ENCODE measurements around the gene CNN2. TPM values are rescaled to one million over a fixed set of nuclear protein-coding genes. Genes with fewer than 3 reads are reported as not detected.
A peak's percentile ranks its signal among the peaks of the same experiment; 100 is the strongest.

The CNN2 gene
- total and polyA plus RNA-seq, 2 of the 13 experiments (the other 11 are each of a cell fraction or from before 2014, with no cell fraction given), result 63.6 to 70.0 TPM

DNA sequence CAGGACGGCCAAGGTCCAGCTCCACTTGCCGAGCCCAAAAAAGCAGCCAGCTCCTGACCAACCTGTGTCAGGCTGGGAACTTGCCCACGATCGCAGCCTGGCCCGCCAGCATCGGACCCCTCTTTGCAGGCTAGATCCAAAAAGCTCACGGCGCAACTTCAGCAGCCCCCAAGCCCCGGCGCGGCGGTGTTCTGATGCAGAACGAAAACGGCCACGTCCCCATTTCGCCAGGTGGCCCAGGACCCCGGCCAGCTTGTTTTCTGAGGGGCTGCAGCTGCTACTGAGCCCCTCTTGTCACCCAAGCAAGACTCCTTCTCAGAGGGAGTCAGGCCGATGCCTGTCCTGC is 6.8 kb upstream of the CNN2 start:
- Histone ChIP-seq H2AFZ (ENCODE audit: low read length) (no peak overlapping the region), H3K27me3 (ENCODE audit: control insufficient read depth in 1 of 2, insufficient read depth in 2 of 2, low read length in 2 of 2) (no peaks in the 10 kb centered on the region; a peak in 1 of 5 replicates), H3K27ac (ENCODE audit: extremely low read length, insufficient read depth, low read length) (peak overlapping the region; percentile 77), H3K9ac (ENCODE audit: insufficient read depth, low read depth, low read length) (peak overlapping the region; percentile 90), H3K36me3 (replicated peaks in 1 of 2; ENCODE audit: control insufficient read depth in 1 of 2, insufficient read depth in 2 of 2, low read length in 2 of 2) (peaks cover 4 to 5% of the 10 kb centered on the region in 2 experiments; a peak in 1 of 5 replicates), H3K4me2 (ENCODE audit: low read depth, low read length) (peak overlapping the region; percentile 93), H4K20me1 (ENCODE audit: insufficient read depth, low read length) (peaks cover 27% of the 10 kb centered on the region), H3K79me2 (ENCODE audit: insufficient read depth, low read length) (peaks cover 58% of the 10 kb centered on the region), H3K4me1 (ENCODE audit: insufficient read depth, low read length) (peaks cover 47% of the 10 kb centered on the region), H3K4me3 (replicated peaks in 1 of 3; ENCODE audit: insufficient read depth in 1 of 3, low read depth in 2 of 3, low read length in 3 of 3) (peak overlapping the region; percentile 69 to 92 (median 90)), H3K9me3 (ENCODE audit: low read length) (no peaks in the 10 kb centered on the region)
- ChIA-PET POLR2A (interaction anchor here (0.6 to 1.4 kb wide), 6 partner anchors 9 to 235 kb away, joined by 3 to 5 read pairs (median 4); partner anchors contain the start of genes ABCA7 and WDR18), CTCF (ENCODE audit: low intra/inter-chr PET ratio, low total read pairs) (no interaction called here)
- ATAC-seq (no peak), DNase-seq (ENCODE audit: low spot score) (no peak), FAIRE-seq (no peak)
- TSS peak; percentile 51 for BruUV-seq (replicated peaks)
- 31% methylated on average over 10 of the region's 18 CpGs for WGBS (ENCODE audit: low lambda C conversion rate)
- intact Hi-C loops (cut with micrococcal nuclease; ENCODE audit: unreplicated experiment) (no loop called here), in situ Hi-C loops (cut with HindIII; ENCODE audit: extremely low pct_ligation_motif_present, low pct_unique_long_range_greater_than_20kb) (no loop called here)
- no peak for TF ChIP-seq ZNF598 (CRISPR knock-in tag; IDR thresholded peaks at IDR 0.05; ENCODE audit: borderline replicate concordance)
- TF ChIP-seq NR1H2 (CRISPR knock-in tag; IDR thresholded peaks at IDR 0.05; ENCODE audit: borderline replicate concordance, low read depth), result no peak
- TF ChIP-seq, protein P1, sequence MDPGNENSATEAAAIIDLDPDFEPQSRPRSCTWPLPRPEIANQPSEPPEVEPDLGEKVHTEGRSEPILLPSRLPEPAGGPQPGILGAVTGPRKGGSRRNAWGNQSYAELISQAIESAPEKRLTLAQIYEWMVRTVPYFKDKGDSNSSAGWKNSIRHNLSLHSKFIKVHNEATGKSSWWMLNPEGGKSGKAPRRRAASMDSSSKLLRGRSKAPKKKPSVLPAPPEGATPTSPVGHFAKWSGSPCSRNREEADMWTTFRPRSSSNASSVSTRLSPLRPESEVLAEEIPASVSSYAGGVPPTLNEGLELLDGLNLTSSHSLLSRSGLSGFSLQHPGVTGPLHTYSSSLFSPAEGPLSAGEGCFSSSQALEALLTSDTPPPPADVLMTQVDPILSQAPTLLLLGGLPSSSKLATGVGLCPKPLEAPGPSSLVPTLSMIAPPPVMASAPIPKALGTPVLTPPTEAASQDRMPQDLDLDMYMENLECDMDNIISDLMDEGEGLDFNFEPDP (CRISPR knock-in tag; conservative IDR thresholded peaks at IDR 0.05), result no peak
- TF ChIP-seq EEA1 (CRISPR knock-in tag; IDR thresholded peaks at IDR 0.05; ENCODE audit: borderline replicate concordance), result no peak
- TF ChIP-seq GTF2F1 (IDR thresholded peaks at IDR 0.05; ENCODE audit: low read length), result no peak
- 0 out of 2 replicates have a peak, but pooled peaks have one; percentile 40 for TF ChIP-seq RBFOX2 (IDR thresholded peaks at IDR 0.05; ENCODE audit: low read depth, low read length)
- no peak for TF ChIP-seq ZNF329 (CRISPR knock-in tag; IDR thresholded peaks at IDR 0.05; ENCODE audit: low read depth)
- TF ChIP-seq ZNF337 (CRISPR knock-in tag; IDR thresholded peaks at IDR 0.05; ENCODE audit: borderline replicate concordance, low read depth), result no peak
- 0 out of 2 replicates have a peak, but pooled peaks have one; percentile 44 for TF ChIP-seq SMAD1 (CRISPR knock-in tag; IDR thresholded peaks at IDR 0.05; ENCODE audit: borderline replicate concordance, low read depth)
- TF ChIP-seq, protein P2, sequence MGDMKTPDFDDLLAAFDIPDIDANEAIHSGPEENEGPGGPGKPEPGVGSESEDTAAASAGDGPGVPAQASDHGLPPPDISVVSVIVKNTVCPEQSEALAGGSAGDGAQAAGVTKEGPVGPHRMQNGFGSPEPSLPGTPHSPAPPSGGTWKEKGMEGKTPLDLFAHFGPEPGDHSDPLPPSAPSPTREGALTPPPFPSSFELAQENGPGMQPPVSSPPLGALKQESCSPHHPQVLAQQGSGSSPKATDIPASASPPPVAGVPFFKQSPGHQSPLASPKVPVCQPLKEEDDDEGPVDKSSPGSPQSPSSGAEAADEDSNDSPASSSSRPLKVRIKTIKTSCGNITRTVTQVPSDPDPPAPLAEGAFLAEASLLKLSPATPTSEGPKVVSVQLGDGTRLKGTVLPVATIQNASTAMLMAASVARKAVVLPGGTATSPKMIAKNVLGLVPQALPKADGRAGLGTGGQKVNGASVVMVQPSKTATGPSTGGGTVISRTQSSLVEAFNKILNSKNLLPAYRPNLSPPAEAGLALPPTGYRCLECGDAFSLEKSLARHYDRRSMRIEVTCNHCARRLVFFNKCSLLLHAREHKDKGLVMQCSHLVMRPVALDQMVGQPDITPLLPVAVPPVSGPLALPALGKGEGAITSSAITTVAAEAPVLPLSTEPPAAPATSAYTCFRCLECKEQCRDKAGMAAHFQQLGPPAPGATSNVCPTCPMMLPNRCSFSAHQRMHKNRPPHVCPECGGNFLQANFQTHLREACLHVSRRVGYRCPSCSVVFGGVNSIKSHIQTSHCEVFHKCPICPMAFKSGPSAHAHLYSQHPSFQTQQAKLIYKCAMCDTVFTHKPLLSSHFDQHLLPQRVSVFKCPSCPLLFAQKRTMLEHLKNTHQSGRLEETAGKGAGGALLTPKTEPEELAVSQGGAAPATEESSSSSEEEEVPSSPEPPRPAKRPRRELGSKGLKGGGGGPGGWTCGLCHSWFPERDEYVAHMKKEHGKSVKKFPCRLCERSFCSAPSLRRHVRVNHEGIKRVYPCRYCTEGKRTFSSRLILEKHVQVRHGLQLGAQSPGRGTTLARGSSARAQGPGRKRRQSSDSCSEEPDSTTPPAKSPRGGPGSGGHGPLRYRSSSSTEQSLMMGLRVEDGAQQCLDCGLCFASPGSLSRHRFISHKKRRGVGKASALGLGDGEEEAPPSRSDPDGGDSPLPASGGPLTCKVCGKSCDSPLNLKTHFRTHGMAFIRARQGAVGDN (CRISPR knock-in tag; IDR thresholded peaks at IDR 0.05), result no peak
- no peak for TF ChIP-seq SALL1 (CRISPR knock-in tag; IDR thresholded peaks at IDR 0.05)
- TF ChIP-seq ZC3H4 (CRISPR knock-in tag; IDR thresholded peaks at IDR 0.05; ENCODE audit: borderline replicate concordance), result no peak
- no peak for TF ChIP-seq ZNF530 (CRISPR knock-in tag; IDR thresholded peaks at IDR 0.05; ENCODE audit: low read depth)
- TF ChIP-seq ZNF281 (CRISPR knock-in tag; IDR thresholded peaks at IDR 0.05; ENCODE audit: borderline replicate concordance), result no peak
- peak; percentile 67 for TF ChIP-seq AGO2 (optimal IDR thresholded peaks at IDR 0.05; ENCODE audit: low read depth, low read length)
- no peak for TF ChIP-seq ZNF672 (CRISPR knock-in tag; IDR thresholded peaks at IDR 0.05)
- no peak for TF ChIP-seq ZNF326 (CRISPR knock-in tag; IDR thresholded peaks at IDR 0.05; ENCODE audit: borderline replicate concordance)

Data from HepG2 (cell line).